B cell (primary cell): ENCODE measurements around the gene UBN1.

Experiments used
- EZH2 ChIP-seq: IDR thresholded peaks from 2 replicates; pipeline ENCODE4 v1.6.1; 2012; ENCODE audit warnings: borderline replicate concordance, low read depth, mild to moderate bottlenecking, moderate library complexity, low read length; ENCODE audit not compliant: insufficient read depth, poor library complexity, severe bottlenecking
- TF ChIP-seq, protein P1 (sequence below): fragments of 200-600 bp; IDR thresholded peaks from one replicate; pipeline ENCODE4 v1.8.0; 2022; ENCODE audit warnings: antibody characterized with exemption, mild to moderate bottlenecking

DNA sequence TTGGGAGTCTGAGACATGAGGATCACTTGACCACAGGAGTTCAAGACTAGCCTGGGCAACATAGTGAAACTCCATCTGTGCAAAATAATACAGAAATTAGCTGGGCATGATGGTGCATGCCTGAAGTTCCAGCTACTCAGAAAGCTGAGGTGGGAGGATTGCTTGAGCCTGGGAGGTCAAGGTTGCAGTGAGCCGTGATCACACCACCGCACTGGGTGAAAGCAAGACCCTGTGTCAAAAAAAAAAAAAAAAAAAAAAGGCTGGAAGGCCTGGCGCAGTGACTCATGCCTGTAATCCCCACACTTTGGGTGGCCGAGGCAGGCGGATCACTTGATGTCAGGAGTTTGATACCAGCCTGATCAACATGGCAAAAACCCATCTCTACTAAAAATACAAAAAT lies 8.1 kb downstream of the UBN1 start:
- TF ChIP-seq, protein P1, sequence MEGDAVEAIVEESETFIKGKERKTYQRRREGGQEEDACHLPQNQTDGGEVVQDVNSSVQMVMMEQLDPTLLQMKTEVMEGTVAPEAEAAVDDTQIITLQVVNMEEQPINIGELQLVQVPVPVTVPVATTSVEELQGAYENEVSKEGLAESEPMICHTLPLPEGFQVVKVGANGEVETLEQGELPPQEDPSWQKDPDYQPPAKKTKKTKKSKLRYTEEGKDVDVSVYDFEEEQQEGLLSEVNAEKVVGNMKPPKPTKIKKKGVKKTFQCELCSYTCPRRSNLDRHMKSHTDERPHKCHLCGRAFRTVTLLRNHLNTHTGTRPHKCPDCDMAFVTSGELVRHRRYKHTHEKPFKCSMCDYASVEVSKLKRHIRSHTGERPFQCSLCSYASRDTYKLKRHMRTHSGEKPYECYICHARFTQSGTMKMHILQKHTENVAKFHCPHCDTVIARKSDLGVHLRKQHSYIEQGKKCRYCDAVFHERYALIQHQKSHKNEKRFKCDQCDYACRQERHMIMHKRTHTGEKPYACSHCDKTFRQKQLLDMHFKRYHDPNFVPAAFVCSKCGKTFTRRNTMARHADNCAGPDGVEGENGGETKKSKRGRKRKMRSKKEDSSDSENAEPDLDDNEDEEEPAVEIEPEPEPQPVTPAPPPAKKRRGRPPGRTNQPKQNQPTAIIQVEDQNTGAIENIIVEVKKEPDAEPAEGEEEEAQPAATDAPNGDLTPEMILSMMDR: no peak
- no peak for TF ChIP-seq EZH2
